Stimulated activated CD8-positive, alpha-beta memory T cell treated with anti-CD3 and anti-CD28 coated beads, Interleukin-7, amount 100 ng/mL, for 4 hours (primary cell): ENCODE data around the gene OXCT1.
A peak's percentile ranks its signal among the peaks of the same experiment; 100 is the strongest.
"Not testable (repeated sequence)": the region's sequence is repeated elsewhere in the genome, so short reads cannot be mapped to it uniquely, and the experiment has no call there.

ENCODE experiments used
- DNase-seq, 2 donors: peaks; one replicate each; pipeline ENCODE4 v3.0.0-alpha.2; 2020; ENCODE audit warnings: low read depth in 2 of 2

OXCT1 gene

DNA sequence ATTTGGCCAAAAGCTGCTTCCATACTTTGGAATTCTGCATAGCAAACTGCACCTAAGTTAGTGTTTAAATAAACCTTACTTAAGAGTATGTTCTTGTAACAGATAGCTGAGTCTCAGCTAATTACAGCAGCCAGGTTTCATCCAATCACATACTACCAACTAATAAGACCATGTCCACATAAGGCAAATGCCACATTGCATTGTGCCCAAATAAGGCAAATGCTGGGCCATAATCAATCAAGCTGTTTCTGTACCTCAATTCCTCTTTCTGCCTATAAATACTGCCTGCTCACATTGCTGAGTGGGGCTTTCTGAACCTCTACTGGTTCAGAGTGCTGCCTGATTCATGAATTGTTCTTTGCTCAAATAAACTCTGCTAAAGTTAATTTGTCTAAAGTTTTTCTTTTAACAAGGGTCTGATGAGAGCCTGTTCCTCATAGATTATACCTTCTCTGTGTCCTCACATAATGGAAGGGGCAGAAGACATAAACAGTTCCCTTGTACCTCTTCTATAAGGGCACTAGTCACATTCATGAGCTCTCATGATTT lies 4.4 kb upstream of the OXCT1 start:
- DNase-seq, result no peak

DNA sequence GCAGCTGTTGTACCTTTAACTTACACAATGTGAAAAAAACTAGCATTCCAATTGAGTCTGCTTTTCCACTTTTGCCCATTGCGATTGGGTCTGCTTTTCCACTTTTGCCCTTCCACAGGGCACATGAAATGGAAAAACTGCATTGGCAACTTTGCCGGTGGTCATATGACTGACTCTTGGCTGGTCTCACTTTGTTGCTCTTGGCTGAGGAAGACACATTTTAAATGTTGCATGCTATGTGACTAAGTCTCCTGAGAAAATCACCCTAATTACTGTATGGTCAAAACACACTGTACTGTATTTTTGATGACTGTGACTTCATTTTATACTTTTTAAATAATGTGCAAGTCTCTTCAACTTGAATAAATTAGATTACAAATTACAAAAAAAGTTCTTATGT lies 1.6 kb upstream of the OXCT1 start:
- no peak for DNase-seq

DNA sequence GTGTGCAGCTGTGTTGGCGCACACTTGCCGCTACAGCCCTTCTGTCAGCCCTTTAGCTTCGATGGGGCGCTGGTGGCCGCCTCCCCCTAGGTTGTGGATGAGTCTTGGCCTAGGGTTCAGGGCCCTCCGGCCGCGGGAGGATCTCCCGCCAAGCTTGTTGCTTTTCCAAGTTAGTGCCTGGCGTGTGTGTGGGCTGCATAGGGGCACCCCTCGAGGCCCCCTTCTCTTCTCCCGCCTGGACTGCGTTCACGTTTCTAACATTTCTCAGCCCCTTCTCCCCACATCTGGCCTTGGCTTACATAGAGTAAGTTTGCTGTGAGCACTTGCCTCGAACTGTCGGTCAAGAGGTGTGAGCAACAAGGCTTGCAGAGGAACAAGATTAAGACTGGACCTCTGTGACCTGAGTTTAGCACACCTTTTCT lies 413 bp upstream of the OXCT1 start:
- no peak for DNase-seq

DNA sequence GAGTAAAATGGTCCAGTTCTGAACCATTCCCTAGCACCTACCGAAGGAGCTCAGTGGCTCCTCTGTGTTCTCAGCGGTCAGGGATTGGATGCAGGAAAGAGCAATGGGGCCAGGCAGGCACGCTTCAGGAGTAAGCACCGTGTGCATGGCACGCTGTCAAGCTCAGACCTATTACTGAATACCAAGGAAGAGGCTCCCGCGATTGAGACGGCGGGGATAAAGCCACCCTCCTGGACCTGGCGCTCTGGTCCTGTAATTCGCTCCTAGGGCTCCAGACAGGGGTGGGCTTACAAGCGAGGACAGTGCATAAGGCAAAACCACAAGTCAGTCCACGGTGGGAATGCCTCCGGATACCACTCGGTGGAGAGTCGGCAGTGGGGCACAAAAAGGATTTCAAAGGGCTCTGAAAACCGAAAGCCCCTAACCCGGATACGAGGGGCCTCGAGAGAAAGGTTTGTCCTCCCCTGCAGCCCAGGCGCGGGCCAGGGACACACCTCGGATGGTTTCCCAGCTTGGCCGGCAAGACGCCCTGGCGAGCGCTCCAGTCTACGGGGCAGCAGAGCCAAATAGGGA lies 988 bp downstream of the OXCT1 start:
- peak in 1 of 2 donors; percentile 1 for DNase-seq

DNA sequence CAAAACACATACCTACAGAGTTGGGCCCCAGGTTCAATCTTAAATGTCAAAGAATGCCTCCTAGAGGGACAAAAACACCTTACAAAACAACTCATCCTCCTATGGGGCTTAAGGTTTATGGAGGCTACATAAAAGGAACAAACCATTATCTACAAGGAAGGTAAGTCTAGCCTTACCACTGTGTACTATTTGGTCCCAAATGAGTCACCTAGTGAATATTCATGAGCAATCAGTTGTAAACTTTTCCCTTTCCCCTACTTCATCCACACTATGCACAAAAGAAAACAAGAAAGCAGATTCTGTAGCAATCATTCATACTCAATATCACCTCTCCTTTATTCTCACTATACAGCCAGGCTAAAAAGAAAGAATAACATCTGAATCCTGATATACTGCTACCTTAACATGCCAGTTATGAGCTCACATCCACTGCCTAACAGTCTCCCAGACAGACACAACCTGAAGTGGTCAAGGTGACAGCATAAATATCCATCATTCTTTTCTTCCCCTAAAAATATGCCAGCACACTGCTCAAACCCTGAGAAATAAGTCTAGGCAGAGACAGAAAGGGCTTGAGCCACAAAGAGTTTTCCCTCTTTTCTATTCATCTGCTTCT lies 6.2 kb downstream of the OXCT1 start:
- no peak for DNase-seq

DNA sequence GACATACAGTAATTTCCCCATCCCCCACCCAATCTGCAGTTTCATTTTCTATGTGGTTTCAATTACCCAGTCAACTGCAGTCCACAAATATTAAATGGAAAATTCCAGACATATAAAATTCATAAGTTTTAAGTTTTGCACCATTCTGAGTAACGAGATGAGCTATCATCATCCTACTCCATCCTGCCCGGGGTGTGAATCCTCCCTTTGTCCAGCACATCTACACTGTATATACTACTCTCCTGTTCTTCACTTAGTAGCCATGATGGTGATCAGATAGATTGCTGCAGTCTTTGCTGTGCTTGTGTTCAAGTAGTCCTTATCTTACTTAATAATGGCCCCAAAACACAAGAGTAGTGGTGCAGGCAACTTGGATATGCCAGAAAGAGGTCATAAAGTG lies 11.3 kb downstream of the OXCT1 start:
- no peak for DNase-seq

DNA sequence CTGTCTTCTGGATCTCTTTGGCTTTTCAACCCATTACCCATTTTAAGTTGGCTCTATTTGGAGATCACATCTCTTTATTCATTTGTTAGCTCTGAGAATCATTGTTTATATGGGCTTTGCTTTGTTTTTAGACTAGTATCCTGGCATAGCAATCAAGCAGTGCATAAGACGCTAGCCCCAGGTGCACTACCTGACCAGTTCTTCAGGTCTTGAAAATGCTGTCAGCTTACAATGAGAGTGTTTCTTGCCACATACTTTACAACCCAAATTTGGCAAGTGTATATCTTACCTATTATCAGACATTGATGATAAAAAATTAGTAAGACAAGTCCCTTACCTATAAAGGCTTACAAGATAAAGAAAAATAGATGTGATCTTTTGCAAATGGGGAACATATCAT lies 12.2 kb downstream of the OXCT1 start:
- DNase-seq, result no peak

DNA sequence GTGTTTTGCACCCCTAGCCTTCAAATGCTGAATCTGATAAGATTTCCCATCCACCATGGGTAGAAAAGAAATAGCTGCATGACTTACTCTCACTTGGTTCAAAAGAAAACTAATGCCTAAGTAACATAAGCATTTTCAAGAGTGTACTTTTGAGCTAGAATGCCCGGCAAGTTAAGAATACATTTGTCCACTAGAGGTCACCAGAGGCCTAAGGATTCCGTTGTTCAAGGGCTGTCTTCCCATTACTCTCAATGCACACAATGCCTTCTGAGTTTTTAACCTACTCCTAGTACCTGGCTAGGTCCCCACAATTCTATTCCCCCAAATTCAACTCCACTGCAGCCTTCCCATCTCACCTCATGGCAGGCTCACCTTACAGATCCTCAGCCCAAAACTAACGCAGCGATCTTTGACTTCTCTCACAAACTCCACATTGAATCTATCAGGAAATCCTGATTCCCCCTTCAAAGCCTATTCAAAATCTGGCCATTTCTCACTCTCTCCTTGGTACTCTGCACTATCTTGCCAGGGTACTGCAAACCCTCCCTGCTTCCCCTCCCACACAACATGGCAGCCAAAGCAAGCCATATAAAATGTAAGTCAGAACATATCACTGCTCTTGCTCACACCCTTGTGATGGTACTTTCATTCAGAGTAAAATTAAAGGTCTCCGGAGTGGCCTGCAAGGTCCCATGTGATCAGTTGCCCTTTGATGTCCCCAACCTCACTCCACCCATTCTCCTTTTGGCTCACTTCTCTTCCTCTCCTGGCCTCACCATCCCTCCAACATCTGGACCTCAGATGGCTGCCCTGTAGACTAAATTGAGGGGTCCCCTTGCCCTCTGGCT lies 13.4 kb downstream of the OXCT1 start:
- peak in 1 of 2 donors; percentile 43 for DNase-seq

DNA sequence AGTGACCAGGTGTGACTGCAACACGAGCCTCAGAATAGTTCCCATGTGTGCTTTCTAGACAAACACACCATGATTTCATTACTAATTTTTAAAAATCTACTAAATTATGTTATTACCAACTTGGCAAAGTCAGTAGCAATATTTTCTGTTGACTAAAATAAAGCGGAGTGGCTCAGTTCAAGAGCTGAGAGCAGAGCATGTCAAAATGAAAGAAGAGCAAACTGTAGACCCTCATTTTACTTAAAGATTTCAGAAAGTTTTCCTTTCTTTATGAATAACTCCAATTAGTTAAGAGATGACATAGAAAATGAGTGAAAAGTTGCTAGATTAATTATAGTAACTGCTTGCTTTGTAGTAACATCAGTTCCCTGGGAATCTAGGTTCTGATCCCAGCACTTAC lies 17.9 kb downstream of the OXCT1 start:
- no peak for DNase-seq

DNA sequence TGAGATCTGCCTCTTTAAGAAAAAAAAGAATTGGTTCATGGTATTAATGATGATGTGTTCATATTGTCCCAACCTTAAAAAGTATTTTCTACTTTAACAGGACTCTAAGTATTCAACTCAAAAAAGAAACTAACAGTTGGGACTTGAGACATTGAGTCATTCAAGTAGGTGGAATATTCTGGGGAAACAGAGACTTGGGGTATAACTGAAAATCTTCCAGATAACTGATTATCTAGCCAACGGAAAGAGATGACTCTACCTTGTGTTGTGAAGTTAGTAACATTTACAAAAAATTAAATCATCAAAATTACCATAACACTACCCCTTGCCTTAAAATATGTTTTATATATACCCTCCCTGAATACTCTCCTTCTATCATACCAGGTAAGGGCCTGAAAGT lies 19.1 kb downstream of the OXCT1 start:
- no peak for DNase-seq

DNA sequence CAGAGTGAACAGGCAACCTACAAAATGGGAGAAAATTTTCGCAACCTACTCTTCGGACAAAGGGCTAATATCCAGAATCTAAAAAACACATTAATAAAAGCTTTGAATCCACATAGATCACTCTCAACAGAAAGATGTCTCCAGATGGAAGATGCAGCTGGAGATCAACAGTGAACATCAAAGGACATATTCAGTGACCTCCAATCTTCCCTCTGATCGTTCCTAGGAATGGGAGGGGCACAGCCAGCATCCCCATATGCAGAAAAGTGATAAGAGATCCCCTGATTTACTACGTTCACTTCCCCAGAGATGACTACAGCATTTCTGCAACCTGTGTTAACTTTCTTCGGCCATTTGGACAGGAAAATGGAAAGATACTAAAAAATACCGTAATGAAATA lies 21.2 kb downstream of the OXCT1 start:
- no peak for DNase-seq

DNA sequence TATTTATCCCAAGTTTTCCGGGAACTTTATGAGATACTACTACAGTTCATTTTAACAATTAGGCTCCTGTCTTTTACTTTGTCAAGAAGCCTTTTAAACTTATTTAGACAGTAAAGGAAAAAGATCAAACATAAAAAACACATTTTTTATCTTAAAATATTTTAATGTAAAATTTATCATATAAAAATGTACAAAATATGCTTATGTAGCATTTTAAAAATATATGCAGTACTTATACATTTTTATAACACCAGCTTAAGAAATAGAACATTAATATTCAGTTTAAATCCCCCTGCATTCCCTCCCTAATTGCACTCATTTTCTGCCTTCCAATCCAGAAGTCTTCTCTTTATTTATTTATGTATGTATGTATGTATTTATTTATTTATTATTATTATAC lies 24.5 kb downstream of the OXCT1 start:
- not testable (repeated sequence) for DNase-seq

DNA sequence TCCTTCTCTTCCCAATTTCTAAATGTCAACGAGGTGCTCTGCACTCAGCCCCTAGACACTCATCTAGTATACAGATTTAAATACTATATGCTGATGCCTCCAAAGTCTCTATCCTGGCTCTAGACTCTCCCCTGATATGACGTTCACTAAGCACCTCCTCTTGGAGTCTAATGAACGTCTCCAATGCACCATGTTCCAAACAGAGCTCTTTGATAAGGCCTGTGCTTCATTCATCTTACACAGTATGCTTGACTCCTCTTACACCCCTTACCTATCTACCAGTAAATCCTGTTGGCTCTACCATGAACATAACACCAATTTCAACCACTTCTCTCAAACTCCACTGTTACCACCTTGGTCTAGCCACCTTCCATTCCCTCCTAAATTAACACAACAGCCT lies 25.7 kb downstream of the OXCT1 start:
- DNase-seq, result no peak

DNA sequence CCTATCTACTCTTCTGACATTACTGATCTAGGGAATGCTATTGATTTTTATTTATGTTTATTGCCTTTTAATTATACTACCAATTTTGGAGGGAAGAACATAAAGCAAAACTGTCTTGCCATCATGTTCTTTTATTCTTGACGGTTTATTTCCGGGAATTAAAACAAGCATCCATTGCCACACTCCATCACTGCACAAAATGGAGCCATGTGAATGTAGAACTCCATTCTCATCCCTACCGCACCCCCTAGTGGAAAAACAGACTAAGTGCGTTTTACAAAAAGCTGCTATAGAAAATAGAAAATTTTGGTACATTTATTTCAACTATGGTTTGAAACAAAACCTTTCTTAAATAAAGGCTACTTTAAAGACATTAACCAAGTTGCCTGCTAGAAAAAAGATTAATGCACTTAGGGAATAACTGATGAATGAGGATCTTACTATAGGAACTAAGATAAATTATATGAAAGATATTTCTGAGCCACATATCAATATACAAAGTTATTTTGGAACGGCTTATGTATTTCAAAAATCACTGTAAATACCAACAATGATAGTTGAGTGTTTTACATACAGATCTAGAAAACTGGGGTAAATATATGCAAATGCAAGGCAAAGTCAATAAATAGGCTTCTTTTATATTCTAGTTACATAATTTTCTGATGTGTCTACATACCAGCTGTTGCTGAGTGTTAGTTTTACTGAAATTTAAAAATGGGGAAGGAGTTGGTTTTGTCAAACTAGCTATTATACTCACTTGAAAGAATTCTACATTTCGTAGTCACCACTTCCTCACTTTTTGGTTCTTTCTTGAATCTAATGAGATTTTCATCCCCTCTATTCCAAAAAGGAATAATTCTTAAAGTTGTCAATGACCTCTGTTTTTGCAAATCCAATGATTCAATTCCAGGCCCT lies 26.5 kb downstream of the OXCT1 start:
- no peak for DNase-seq

DNA sequence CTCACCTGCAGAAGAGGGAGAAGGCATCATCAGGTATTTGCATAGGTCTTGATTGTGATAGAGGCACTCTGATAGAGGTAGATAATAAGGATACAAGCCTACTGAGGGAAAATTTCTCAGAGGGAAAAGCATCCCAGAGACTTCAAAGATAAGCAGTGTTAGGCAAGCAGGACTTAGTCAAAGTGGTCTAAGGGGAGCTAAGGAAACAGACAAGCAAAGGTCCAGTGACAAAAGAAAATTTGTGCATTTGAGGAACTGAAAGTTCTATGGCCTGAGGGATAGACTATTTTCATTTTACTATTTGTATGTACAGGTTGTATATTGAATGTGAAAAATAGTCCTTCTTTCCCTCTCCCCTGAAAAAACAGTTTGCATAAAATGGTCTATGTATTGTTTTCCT lies 27.4 kb downstream of the OXCT1 start:
- no peak for DNase-seq

DNA sequence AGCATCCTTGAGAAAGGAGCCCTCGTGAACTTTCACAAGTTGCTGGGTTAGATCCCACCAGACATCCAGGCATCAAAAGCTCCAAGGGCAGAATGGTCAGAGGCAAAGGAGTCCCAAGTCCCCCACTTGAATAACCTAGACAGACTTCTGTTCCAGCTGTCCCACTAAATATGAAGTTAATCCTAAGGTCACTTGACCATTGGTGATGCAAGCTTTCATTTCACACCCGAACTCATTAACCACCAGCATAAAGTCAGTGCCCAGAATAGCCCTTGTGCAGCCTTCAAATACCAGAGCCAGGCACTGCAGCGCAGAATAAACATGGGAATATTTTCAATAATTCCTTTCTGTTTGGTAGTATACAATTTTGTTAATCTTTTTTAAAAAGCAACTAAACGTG lies 28.9 kb downstream of the OXCT1 start:
- DNase-seq, result no peak

DNA sequence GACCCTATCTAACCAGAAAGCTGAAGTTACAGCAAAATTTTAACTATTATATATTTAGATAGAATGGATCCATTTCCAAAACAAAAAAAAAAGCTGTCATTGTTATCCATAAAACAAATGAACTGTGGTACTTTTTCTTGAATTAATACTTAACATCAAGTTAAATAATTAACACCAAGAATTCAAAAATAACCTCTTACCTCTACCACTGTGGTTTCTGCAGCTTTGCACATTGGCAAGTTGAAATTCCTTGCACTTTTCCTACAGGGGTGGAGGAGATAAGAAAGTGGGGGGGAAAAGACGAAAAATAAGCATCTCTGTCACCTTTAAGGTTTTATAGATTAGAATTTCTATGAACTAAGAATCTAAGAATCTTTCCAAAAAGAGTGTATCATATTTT lies 30.0 kb downstream of the OXCT1 start:
- DNase-seq, result no peak

DNA sequence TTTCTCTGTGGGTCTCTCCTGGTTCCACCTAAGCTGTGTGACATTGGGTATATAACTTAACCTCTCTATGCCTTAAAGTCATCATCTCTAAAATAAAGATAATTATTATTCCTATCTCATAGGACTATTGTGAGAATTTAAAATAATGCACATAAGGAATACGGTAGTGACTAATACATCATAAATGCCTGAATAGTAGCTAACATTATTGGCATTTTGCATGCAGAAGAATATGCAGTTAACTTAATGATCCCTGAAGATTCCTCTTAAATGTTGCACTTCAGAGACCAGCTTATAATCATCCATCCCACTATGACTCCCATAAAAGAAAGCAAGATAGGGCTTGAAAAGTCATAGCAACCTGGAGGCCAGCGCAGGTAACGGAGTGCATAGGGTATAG lies 32.4 kb downstream of the OXCT1 start:
- DNase-seq, result no peak

DNA sequence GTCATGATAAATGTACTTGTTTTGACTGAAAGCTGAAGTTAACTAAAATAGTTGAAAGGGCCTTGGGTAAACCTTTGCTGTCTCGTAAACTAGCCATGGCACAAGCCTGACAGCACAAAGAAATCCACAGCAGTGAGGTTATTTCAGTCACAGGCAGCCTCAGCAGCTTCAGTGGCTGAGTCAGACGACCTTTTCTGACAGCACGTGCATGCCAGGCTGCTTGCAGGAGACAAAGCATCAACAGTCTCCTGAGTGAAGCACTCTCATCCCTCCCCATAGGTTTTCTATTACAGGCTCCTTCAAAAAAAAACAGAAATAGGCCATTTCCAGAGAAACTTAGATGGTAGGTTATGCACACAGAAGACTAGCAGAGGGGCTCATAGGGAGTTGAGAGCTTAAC lies 34.6 kb downstream of the OXCT1 start:
- DNase-seq, result no peak

DNA sequence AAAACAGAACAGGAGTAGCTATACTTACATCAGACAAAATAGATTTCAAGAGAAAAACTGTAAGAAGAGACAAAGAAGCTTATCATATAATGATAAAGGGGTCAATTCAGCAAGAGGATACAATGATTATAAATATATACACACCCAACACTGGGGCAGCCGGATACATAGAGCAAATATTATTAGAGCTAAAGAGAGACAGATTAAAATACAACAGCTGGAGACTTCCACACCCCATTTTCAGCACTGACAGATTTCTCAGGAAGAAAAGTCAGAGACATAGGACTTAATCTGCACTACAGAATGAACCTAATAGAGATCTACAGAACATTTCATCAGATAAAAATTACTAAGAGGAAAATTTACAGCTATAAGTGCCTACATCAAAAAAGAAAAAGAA lies 35.7 kb downstream of the OXCT1 start:
- DNase-seq, result no peak

DNA sequence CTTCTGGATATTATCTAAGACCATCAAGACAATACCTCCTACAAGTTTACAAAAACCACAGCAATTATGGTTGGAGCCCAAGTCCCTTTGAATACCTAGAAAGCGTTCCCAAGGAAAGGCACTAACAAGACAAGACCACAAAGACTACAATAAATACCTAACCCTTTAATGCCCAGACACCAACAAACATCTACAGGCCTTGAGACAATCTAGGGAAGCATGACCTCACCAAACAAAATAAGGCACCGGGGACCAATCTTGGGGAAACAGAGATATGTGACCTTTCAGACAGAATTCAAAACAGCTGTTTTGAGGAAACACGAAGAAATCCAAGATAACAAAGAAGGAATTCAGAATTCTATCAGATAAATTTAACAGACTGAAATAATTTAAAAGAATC lies 37.8 kb downstream of the OXCT1 start:
- no peak for DNase-seq

DNA sequence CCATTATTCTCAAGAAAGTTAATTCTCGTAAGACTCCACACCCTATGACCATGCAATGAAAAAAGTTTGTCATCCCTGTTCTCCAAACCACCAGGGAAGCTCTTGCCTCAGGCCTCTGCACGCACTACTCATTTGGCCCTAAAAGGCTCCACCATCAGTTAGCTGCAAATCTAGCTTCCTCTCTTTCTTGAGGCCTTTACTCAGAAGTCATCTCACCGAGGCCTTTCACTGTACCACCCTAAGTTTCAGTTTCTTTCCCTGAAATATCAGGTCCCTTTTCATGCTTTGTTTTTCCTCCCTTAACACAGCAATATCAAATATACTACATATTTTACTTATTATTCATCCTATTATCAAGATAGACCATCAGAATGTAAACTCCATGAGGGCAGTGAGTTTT lies 39.1 kb downstream of the OXCT1 start:
- DNase-seq, result no peak
